Panc1 (cell line): ENCODE results near the gene LPAR3. TPM values are rescaled to one million over a fixed set of nuclear protein-coding genes. Genes with fewer than 3 reads are reported as not detected.

Experiments used
- ATAC-seq: fragments of 200-7000 bp; cut with Tn5 transposase; 2 replicates; pipeline ENCODE4 v1.9.1; 2020; ENCODE audit warnings: mild to moderate bottlenecking, moderate library complexity
- BruUV-seq: library from RNA; stranded (reverse); fragments of 400-500 nt; replicated peaks from 2 replicates; lab custom pipeline; 2021; lab: Mats Ljungman, UMichigan
- CTCF ChIA-PET: fragments of 300-600 bp; sonication (Branson Sonifier 250); formaldehyde crosslinking; loops from one replicate; lab custom pipeline; 2022; ENCODE audit warnings: antibody characterized with exemption; lab: Charles Lee
- POLR2A ChIA-PET: fragments of 300-600 bp; sonication (Branson Sonifier 250); formaldehyde crosslinking; loops from one replicate; lab custom pipeline; 2022; ENCODE audit warnings: antibody characterized with exemption; lab: Charles Lee
- DNase-seq: peaks from one replicate; pipeline ENCODE4 v3.0.0-alpha.2; 2010; ENCODE audit warnings: low read depth, low spot score
- H3K27ac ChIP-seq: 2 replicates; pipeline ENCODE4 v1.5.1; 2011; ENCODE audit warnings: mild to moderate bottlenecking, low read length, inconsistent platforms
- H3K27me3 ChIP-seq: fragments of 200-500 bp; sonication (Bioruptor generic); 2 replicates; pipeline ENCODE4 v1.6.0; 2014; ENCODE audit warnings: low read length, inconsistent platforms; ENCODE audit not compliant: control insufficient read depth, insufficient read depth
- H3K36me3 ChIP-seq: fragments of 200-500 bp; sonication (Bioruptor generic); 2 replicates; pipeline ENCODE4 v1.5.1; 2014; ENCODE audit warnings: inconsistent platforms, mild to moderate bottlenecking, low read length, moderate library complexity; ENCODE audit not compliant: control insufficient read depth, insufficient read depth
- H3K4me1 ChIP-seq: 2 replicates; pipeline ENCODE4 v1.5.1; 2011; ENCODE audit warnings: inconsistent platforms, mild to moderate bottlenecking, low read length, moderate library complexity; ENCODE audit not compliant: control insufficient read depth, insufficient read depth
- H3K4me3 ChIP-seq, 2 experiments: 2 replicates each; pipeline ENCODE4 v1.5.1; 2011 to 2012; ENCODE audit warnings: low read depth in 2 of 2, low read length in 2 of 2, mild to moderate bottlenecking in 2 of 2, inconsistent platforms in 1 of 2, moderate library complexity in 1 of 2
- H3K9me3 ChIP-seq: fragments of 200-500 bp; sonication (Bioruptor generic); 2 replicates; pipeline ENCODE4 v1.5.1; 2014; ENCODE audit warnings: low read depth, mild to moderate bottlenecking, inconsistent platforms, low read length, moderate library complexity; ENCODE audit not compliant: control insufficient read depth, insufficient read depth
- CTCF ChIP-seq: fragments of 450-650 bp; IDR thresholded peaks from 2 replicates; pipeline ENCODE4 v1.5.1; 2017; ENCODE audit warnings: mild to moderate bottlenecking
- POLR2AphosphoS5 ChIP-seq: IDR thresholded peaks from 2 replicates; pipeline ENCODE4 v1.6.1; 2012; ENCODE audit warnings: mild to moderate bottlenecking, low read depth, low read length, moderate library complexity
- REST ChIP-seq, 2 experiments: IDR thresholded peaks; 2 replicates each; pipeline ENCODE4 v1.6.1; 2011 to 2012; ENCODE audit warnings: low read depth in 2 of 2, control low read depth in 1 of 2, low read length in 1 of 2, mild to moderate bottlenecking in 1 of 2, moderate library complexity in 1 of 2; ENCODE audit not compliant: insufficient read depth in 1 of 2
- SIN3A ChIP-seq: IDR thresholded peaks from 2 replicates; pipeline ENCODE4 v1.6.1; 2012; ENCODE audit warnings: low read depth, mild to moderate bottlenecking, low read length, moderate library complexity, borderline replicate concordance; ENCODE audit not compliant: insufficient read depth
- TCF7L2 ChIP-seq: IDR thresholded peaks from 2 replicates; pipeline ENCODE4 v1.6.1; 2011; ENCODE audit warnings: mild to moderate bottlenecking, low read depth, low read length, inconsistent platforms
- in situ Hi-C: cut with HindIII; loops from 2 replicates; pipeline ENCODE4 v1.10.0; 2016; ENCODE audit warnings: low sequenced_read_pairs, low pct_unique_long_range_greater_than_20kb
- intact Hi-C: fragments of 100-400 bp; cut with micrococcal nuclease; formaldehyde crosslinking; loops from one replicate; pipeline ENCODE4 v1.10.0; 2022; ENCODE audit not compliant: unreplicated experiment
- total RNA-seq: library from RNA; stranded (reverse); gene quantifications from one replicate; pipeline ENCODE4 v1.2.1, GENCODE V29; 2021; ENCODE audit not compliant: unreplicated experiment

Gene LPAR3
- total RNA-seq, 1 experiment from 2014 or later: 6.3 TPM

DNA sequence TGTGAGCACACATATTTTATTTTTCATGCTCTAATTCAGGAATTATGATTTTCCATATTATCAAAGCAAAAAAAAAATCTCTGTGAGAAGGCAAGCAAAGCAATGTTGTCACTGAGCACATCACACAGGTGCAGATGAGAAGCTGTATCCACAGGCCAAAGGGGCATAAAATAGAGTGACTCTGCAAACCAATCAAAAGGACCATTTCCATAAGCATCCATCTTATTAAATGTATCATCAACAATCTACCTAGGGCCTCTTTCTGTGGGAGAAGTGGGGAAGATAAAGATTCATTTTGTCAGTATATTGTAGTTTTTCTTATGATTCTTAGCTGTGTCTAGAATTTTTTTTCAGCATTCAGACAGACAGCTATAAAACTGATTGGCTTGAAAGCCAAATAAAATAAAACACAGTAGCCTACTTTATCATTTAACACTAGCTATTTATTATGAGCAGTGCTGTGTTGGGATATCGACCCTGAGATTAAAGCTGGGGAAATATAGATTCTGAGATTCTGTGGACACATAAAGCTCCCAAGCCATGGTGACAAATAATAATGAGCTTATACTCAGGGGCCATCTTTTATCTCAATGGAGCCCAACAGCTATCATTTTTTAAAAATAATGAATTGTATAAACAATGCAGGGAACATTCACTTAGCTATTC is 90.3 kb downstream of the LPAR3 start:
- ATAC-seq (no peak), DNase-seq (no peak)
- H3K27ac ChIP-seq: no peak overlapping the region
- H3K4me3 ChIP-seq: no peak overlapping the region
- no peak for TF ChIP-seq CTCF
- no peak for TF ChIP-seq TCF7L2
- TF ChIP-seq POLR2AphosphoS5: no peak
- TF ChIP-seq SIN3A: no peak
- no peak for TF ChIP-seq REST (IDR thresholded peaks at IDR 0.05; ENCODE audit: insufficient read depth in 1 of 2, low read depth in 2 of 2, low read length in 1 of 2)
- BruUV-seq: no TSS peak
- no peaks in the 10 kb centered on the region for H3K36me3 ChIP-seq
- intact Hi-C loops (no loop called here), in situ Hi-C loops (no loop called here)
- no peaks in the 10 kb centered on the region for H3K4me1 ChIP-seq
- POLR2A ChIA-PET: no interaction called here
- CTCF ChIA-PET: interaction anchor here (1.9 kb wide), 1 partner anchor 20 kb away, joined by 7 read pairs; no protein-coding TSS in a partner anchor
- H3K27me3 ChIP-seq: peaks cover 15% of the 10 kb centered on the region
- H3K9me3 ChIP-seq: no peaks in the 10 kb centered on the region

- H3K4me1 ChIP-seq: no peaks in the 10 kb centered on the region
- no peak overlapping the region for H3K27ac ChIP-seq
- POLR2A ChIA-PET: interaction anchor here (0.6 kb wide), 1 partner anchor 37 kb away, joined by 4 read pairs; no protein-coding TSS in a partner anchor
- peaks cover 19% of the 10 kb centered on the region for H3K27me3 ChIP-seq
- H3K9me3 ChIP-seq: no peaks in the 10 kb centered on the region
- TF ChIP-seq CTCF (no peak), SIN3A (no peak), POLR2AphosphoS5 (no peak), REST (IDR thresholded peaks at IDR 0.05; ENCODE audit: insufficient read depth in 1 of 2, low read depth in 2 of 2, low read length in 1 of 2) (no peak), TCF7L2 (no peak)
- no peak overlapping the region for H3K4me3 ChIP-seq
- intact Hi-C loops (no loop called here), in situ Hi-C loops (no loop called here)
- no peak for DNase-seq
- CTCF ChIA-PET: no interaction called here
- BruUV-seq: no TSS peak
- no peaks in the 10 kb centered on the region for H3K36me3 ChIP-seq
- ATAC-seq: no peak
Measured at GRCh38 chr1:84800090-84801073, 92.6 kb downstream of the LPAR3 start.
